Naive B cell (primary cell): ENCODE measurements around the gene ALPK3. TPM values are rescaled to one million over a fixed set of nuclear protein-coding genes. Genes with fewer than 3 reads are reported as not detected.

Experiments used
- ATAC-seq, 2 donors: fragments of 150-1000 bp; cut with Tn5 transposase; 2 replicates each; pipeline ENCODE4 v1.10.0; 2021; ENCODE audit warnings: low read depth in 2 of 2, mild to moderate bottlenecking in 2 of 2, moderate library complexity in 2 of 2
- DNase-seq: peaks from one replicate; pipeline ENCODE4 v3.0.0; 2022
- H3K27ac Mint-ChIP-seq, 6 donors: one replicate each; pipeline ENCODE4 v1.8.0; 2020 to 2022; ENCODE audit warnings: mild to moderate bottlenecking in 6 of 6, mixed read lengths in 6 of 6, moderate library complexity in 5 of 6, inconsistent platforms in 2 of 6
- H3K27me3 Mint-ChIP-seq, 3 donors: one replicate each; pipeline ENCODE4 v1.8.0; 2021 to 2022; ENCODE audit warnings: mixed read lengths in 3 of 3, mild to moderate bottlenecking in 1 of 3
- H3K36me3 Mint-ChIP-seq, 2 donors: one replicate each; pipeline ENCODE4 v1.8.0; 2020 to 2022; ENCODE audit warnings: mixed read lengths in 2 of 2, inconsistent platforms in 1 of 2, mild to moderate bottlenecking in 1 of 2
- H3K4me1 Mint-ChIP-seq, 3 donors: one replicate each; pipeline ENCODE4 v1.8.0; 2020 to 2022; ENCODE audit warnings: mixed read lengths in 3 of 3, inconsistent platforms in 1 of 3, mild to moderate bottlenecking in 1 of 3, moderate library complexity in 1 of 3
- H3K4me3 Mint-ChIP-seq, 8 donors: one replicate each; pipeline ENCODE4 v1.8.0; 2020 to 2022; ENCODE audit warnings: mild to moderate bottlenecking in 8 of 8, mixed read lengths in 8 of 8, moderate library complexity in 8 of 8, inconsistent platforms in 2 of 8
- H3K9me3 Mint-ChIP-seq, 7 donors: one replicate each; pipeline ENCODE4 v1.8.0; 2020 to 2022; ENCODE audit warnings: mixed read lengths in 7 of 7, mild to moderate bottlenecking in 5 of 7, inconsistent platforms in 2 of 7, moderate library complexity in 1 of 7
- polyA plus RNA-seq, 6 donors: library from polyadenylated mRNA; unstranded; fragments of 300-500 nt; fragmentation: Illumina TruSeq; gene quantifications; one replicate each; pipeline ENCODE4 v1.2.3, GENCODE V29; 2021; ENCODE audit warnings: low read depth in 6 of 6

Gene ALPK3
- polyA plus RNA-seq, 6 donors from 2014 or later, result 0.04 to 0.23 TPM; not detected in 4

GRCh38 chr15:84819791-84820190 lies 2.6 kb downstream of the ALPK3 start:
- Mint-ChIP-seq H3K36me3 (no peaks in the 10 kb centered on the region), H3K27me3 (peaks cover 18 to 34% (median 22%) of the 10 kb centered on the region in 3 donors), H3K4me3 (no peak overlapping the region), H3K4me1 (peaks cover 3 to 12% (median 4%) of the 10 kb centered on the region in 3 donors), H3K9me3 (peaks cover 0 to 2% (median 0%) of the 10 kb centered on the region in 7 donors), H3K27ac (no peak overlapping the region)
- DNase-seq, result no peak
- no peak for ATAC-seq

GRCh38 chr15:84821501-84822021 lies 4.4 kb downstream of the ALPK3 start:
- H3K36me3 Mint-ChIP-seq, result no peaks in the 10 kb centered on the region
- H3K4me3 Mint-ChIP-seq, result no peak overlapping the region
- H3K9me3 Mint-ChIP-seq, result peaks cover 0 to 2% (median 0%) of the 10 kb centered on the region in 7 donors
- DNase-seq, result no peak
- peak overlapping the region in 1 of 6 donors; percentile 70 for H3K27ac Mint-ChIP-seq
- no peak for ATAC-seq
- H3K4me1 Mint-ChIP-seq, result peaks cover 0 to 4% (median 2%) of the 10 kb centered on the region in 3 donors
- peaks cover 3 to 19% (median 13%) of the 10 kb centered on the region in 3 donors for H3K27me3 Mint-ChIP-seq

- H3K36me3 Mint-ChIP-seq, result no peaks in the 10 kb centered on the region
- DNase-seq, result no peak
- no peak for ATAC-seq
- H3K4me3 Mint-ChIP-seq, result no peak overlapping the region
- peaks cover 0 to 13% (median 11%) of the 10 kb centered on the region in 3 donors for H3K27me3 Mint-ChIP-seq
- H3K4me1 Mint-ChIP-seq, result peaks cover 0 to 3% (median 0%) of the 10 kb centered on the region in 3 donors
- H3K9me3 Mint-ChIP-seq, result peaks cover 0 to 2% (median 0%) of the 10 kb centered on the region in 7 donors
- H3K27ac Mint-ChIP-seq, result peak overlapping the region in 1 of 6 donors; percentile 60
Observed at GRCh38 chr15:84822653-84823281, 5.6 kb downstream of the ALPK3 start.

GRCh38 chr15:84823282-84823878 lies 6.2 kb downstream of the ALPK3 start:
- no peak for DNase-seq
- ATAC-seq, result no peak
- H3K27me3 Mint-ChIP-seq, result peaks cover 0 to 7% (median 5%) of the 10 kb centered on the region in 3 donors
- H3K4me1 Mint-ChIP-seq, result no peaks in the 10 kb centered on the region
- no peaks in the 10 kb centered on the region for H3K9me3 Mint-ChIP-seq
- no peaks in the 10 kb centered on the region for H3K36me3 Mint-ChIP-seq
- H3K4me3 Mint-ChIP-seq, result no peak overlapping the region
- H3K27ac Mint-ChIP-seq, result no peak overlapping the region

GRCh38 chr15:84824260-84825007 lies 7.3 kb downstream of the ALPK3 start:
- Mint-ChIP-seq H3K36me3 (no peaks in the 10 kb centered on the region), H3K4me1 (no peaks in the 10 kb centered on the region), H3K9me3 (no peaks in the 10 kb centered on the region), H3K27ac (peak overlapping the region in 1 of 6 donors; percentile 12), H3K4me3 (no peak overlapping the region), H3K27me3 (no peaks in the 10 kb centered on the region)
- ATAC-seq (no peak), DNase-seq (no peak)

GRCh38 chr15:84826369-84826823 lies 9.2 kb downstream of the ALPK3 start:
- ATAC-seq (no peak), DNase-seq (no peak)
- no peaks in the 10 kb centered on the region for H3K36me3 Mint-ChIP-seq
- no peaks in the 10 kb centered on the region for H3K27me3 Mint-ChIP-seq
- no peaks in the 10 kb centered on the region for H3K4me1 Mint-ChIP-seq
- H3K9me3 Mint-ChIP-seq, result no peaks in the 10 kb centered on the region
- H3K27ac Mint-ChIP-seq, result peak overlapping the region in 1 of 6 donors; percentile 51
- no peak overlapping the region for H3K4me3 Mint-ChIP-seq

GRCh38 chr15:84827246-84827645 lies 10.1 kb downstream of the ALPK3 start:
- ATAC-seq, result no peak
- no peaks in the 10 kb centered on the region for H3K36me3 Mint-ChIP-seq

GRCh38 chr15:84828086-84828908 lies 11.1 kb downstream of the ALPK3 start:
- no peaks in the 10 kb centered on the region for H3K27me3 Mint-ChIP-seq
- DNase-seq (no peak), ATAC-seq (no peak)
- H3K4me1 Mint-ChIP-seq, result no peaks in the 10 kb centered on the region
- no peak overlapping the region for H3K4me3 Mint-ChIP-seq
- no peaks in the 10 kb centered on the region for H3K9me3 Mint-ChIP-seq
- H3K27ac Mint-ChIP-seq, result no peak overlapping the region
- no peaks in the 10 kb centered on the region for H3K36me3 Mint-ChIP-seq

More at GRCh38 chr15:84827246-84827645, 10.1 kb downstream of the ALPK3 start:
- H3K4me1 Mint-ChIP-seq, result no peaks in the 10 kb centered on the region
- no peaks in the 10 kb centered on the region for H3K9me3 Mint-ChIP-seq
- H3K4me3 Mint-ChIP-seq, result no peak overlapping the region
- no peaks in the 10 kb centered on the region for H3K27me3 Mint-ChIP-seq
- DNase-seq, result no peak
- no peak overlapping the region for H3K27ac Mint-ChIP-seq

GRCh38 chr15:84829428-84829827 lies 12.3 kb downstream of the ALPK3 start:
- ATAC-seq, result no peak
- Mint-ChIP-seq H3K36me3 (no peaks in the 10 kb centered on the region), H3K4me3 (no peak overlapping the region), H3K9me3 (no peaks in the 10 kb centered on the region), H3K27ac (no peak overlapping the region), H3K27me3 (no peaks in the 10 kb centered on the region), H3K4me1 (no peaks in the 10 kb centered on the region)
- DNase-seq, result no peak

GRCh38 chr15:84830036-84830435 lies 12.9 kb downstream of the ALPK3 start:
- Mint-ChIP-seq H3K4me1 (no peaks in the 10 kb centered on the region), H3K36me3 (no peaks in the 10 kb centered on the region), H3K4me3 (no peak overlapping the region), H3K27ac (no peak overlapping the region), H3K27me3 (no peaks in the 10 kb centered on the region), H3K9me3 (no peaks in the 10 kb centered on the region)
- DNase-seq (no peak), ATAC-seq (no peak)

GRCh38 chr15:84831028-84831427 lies 13.9 kb downstream of the ALPK3 start:
- Mint-ChIP-seq H3K9me3 (no peaks in the 10 kb centered on the region), H3K27ac (peak overlapping the region in 1 of 6 donors; percentile 30), H3K4me3 (no peak overlapping the region), H3K4me1 (no peaks in the 10 kb centered on the region), H3K36me3 (no peaks in the 10 kb centered on the region), H3K27me3 (peaks cover 4 to 9% (median 6%) of the 10 kb centered on the region in 3 donors)
- ATAC-seq (no peak), DNase-seq (no peak)

- no peak for DNase-seq
- H3K27ac Mint-ChIP-seq, result no peak overlapping the region
Observed at GRCh38 chr15:84831613-84832012, 14.5 kb downstream of the ALPK3 start.

More at GRCh38 chr15:84831613-84832012, 14.5 kb downstream of the ALPK3 start:
- ATAC-seq, result no peak
- Mint-ChIP-seq H3K4me3 (no peak overlapping the region), H3K4me1 (no peaks in the 10 kb centered on the region), H3K27me3 (peaks cover 4 to 13% (median 12%) of the 10 kb centered on the region in 3 donors), H3K9me3 (no peaks in the 10 kb centered on the region), H3K36me3 (no peaks in the 10 kb centered on the region)
